B cell (primary cell): Measurements from ENCODE around the gene TPST2. TPM values are rescaled to one million over a fixed set of nuclear protein-coding genes. Genes with fewer than 3 reads are reported as not detected.

Experiments used
- ATAC-seq: fragments of 200-7000 bp; cut with Tn5 transposase; one replicate; pipeline ENCODE4 v1.10.0; 2021; ENCODE audit warnings: low read depth, mild to moderate bottlenecking, moderate number of reproducible peaks, moderate library complexity
- CTCF ChIA-PET: fragments of 350-600 bp; sonication (Branson Sonifier 250); formaldehyde crosslinking; loops from one replicate; lab custom pipeline; 2021; ENCODE audit warnings: antibody characterized with exemption, inconsistent platforms; lab: Charles Lee
- POLR2A ChIA-PET: fragments of 350-600 bp; sonication (Branson Sonifier 250); formaldehyde crosslinking; loops from one replicate; lab custom pipeline; 2021; ENCODE audit warnings: antibody characterized with exemption; lab: Charles Lee
- DNase-seq: peaks from one replicate; pipeline ENCODE4 v3.0.0; 2013
- H2AFZ ChIP-seq: 2 replicates; pipeline ENCODE4 v1.6.1; 2012; ENCODE audit warnings: mild to moderate bottlenecking, low read depth, low read length; ENCODE audit not compliant: insufficient read depth, poor library complexity, severe bottlenecking
- H3K27ac ChIP-seq, 2 donors: 1 replicate in 1 of 2; 2 replicates in 1 of 2; pipeline ENCODE4 v1.5.1; 2012 to 2013; ENCODE audit warnings: low read length in 2 of 2, mild to moderate bottlenecking in 2 of 2, moderate library complexity in 1 of 2
- H3K27me3 ChIP-seq, 4 experiments: fragments of 200-600 bp in 1 of 4; sonication (generic) in 1 of 4; replicated peaks in 1 of 4; 1 replicate in 2 of 4; 2 replicates in 2 of 4; pipeline versions ENCODE4 v1.6.1 to v1.7.0; 2013 to 2016; ENCODE audit warnings: low read length in 3 of 4, mild to moderate bottlenecking in 2 of 4, mixed read lengths in 1 of 4, moderate library complexity in 1 of 4; ENCODE audit not compliant: insufficient read depth in 4 of 4, control insufficient read depth in 3 of 4; ENCODE audit errors: control extremely low read depth in 1 of 4
- H3K36me3 ChIP-seq, 2 experiments: replicated peaks in 1 of 2; 1 replicate in 1 of 2; 2 replicates in 1 of 2; pipeline versions ENCODE4 v1.6.1 to v1.7.1; 2013; ENCODE audit warnings: low read length in 1 of 2; ENCODE audit not compliant: insufficient read depth in 2 of 2, control insufficient read depth in 1 of 2; ENCODE audit errors: control extremely low read depth in 1 of 2, extremely low read depth in 1 of 2
- H3K4me1 ChIP-seq, 2 donors: fragments of 200-600 bp in 1 of 2; sonication (generic) in 1 of 2; 1 replicate in 1 of 2; 2 replicates in 1 of 2; pipeline versions ENCODE4 v1.5.1 to v1.6.1; 2013 to 2017; ENCODE audit warnings: low read length in 2 of 2; ENCODE audit not compliant: control insufficient read depth in 2 of 2, insufficient read depth in 2 of 2
- H3K4me2 ChIP-seq: replicated peaks from 2 replicates; pipeline ENCODE3; 2012; ENCODE audit warnings: mild to moderate bottlenecking, low read depth, low read length; ENCODE audit not compliant: poor library complexity, severe bottlenecking
- H3K4me3 ChIP-seq, 5 experiments: fragments of 200-600 bp in 1 of 5; sonication (generic) in 1 of 5; 1 replicate in 3 of 5; 2 replicates in 2 of 5; pipeline versions ENCODE4 v1.5.1 to v1.7.0; 2011 to 2016; ENCODE audit warnings: low read length in 4 of 5, mild to moderate bottlenecking in 4 of 5, low read depth in 2 of 5, control low read depth in 1 of 5, moderate library complexity in 1 of 5; ENCODE audit not compliant: insufficient read depth in 1 of 5; ENCODE audit errors: control extremely low read depth in 1 of 5, extremely low read depth in 1 of 5
- H3K79me2 ChIP-seq: fragments of 200-600 bp; sonication (generic); one replicate; pipeline ENCODE4 v1.6.0; 2016; ENCODE audit warnings: low read length; ENCODE audit not compliant: control insufficient read depth, insufficient read depth
- H3K9ac ChIP-seq: fragments of 200-600 bp; sonication (generic); 2 replicates; pipeline ENCODE4 v1.6.1; 2017; ENCODE audit warnings: mild to moderate bottlenecking, low read length, moderate library complexity
- H3K9me3 ChIP-seq, 3 donors: one replicate each; pipeline versions ENCODE4 v1.6.1 to v1.7.1; 2013; ENCODE audit warnings: low read length in 2 of 3; ENCODE audit not compliant: control insufficient read depth in 2 of 3, insufficient read depth in 1 of 3; ENCODE audit errors: control extremely low read depth in 1 of 3
- H4K20me1 ChIP-seq: 2 replicates; pipeline ENCODE4 v1.6.0; 2012; ENCODE audit warnings: mild to moderate bottlenecking, low read length; ENCODE audit not compliant: insufficient read depth, control insufficient read depth, poor library complexity, severe bottlenecking
- H3K27ac Mint-ChIP-seq: one replicate; pipeline ENCODE4 v1.8.0; 2021; ENCODE audit warnings: mixed read lengths
- H3K27me3 Mint-ChIP-seq: one replicate; pipeline ENCODE4 v1.8.0; 2021; ENCODE audit warnings: mixed read lengths
- H3K4me1 Mint-ChIP-seq: one replicate; pipeline ENCODE4 v1.8.0; 2021; ENCODE audit warnings: mixed read lengths
- H3K4me3 Mint-ChIP-seq: one replicate; pipeline ENCODE4 v1.8.0; 2021; ENCODE audit warnings: mixed read lengths
- H3K9me3 Mint-ChIP-seq: one replicate; pipeline ENCODE4 v1.8.0; 2022; ENCODE audit warnings: mixed read lengths; ENCODE audit not compliant: insufficient read depth
- EZH2 ChIP-seq: IDR thresholded peaks from 2 replicates; pipeline ENCODE4 v1.6.1; 2012; ENCODE audit warnings: borderline replicate concordance, low read depth, mild to moderate bottlenecking, moderate library complexity, low read length; ENCODE audit not compliant: insufficient read depth, poor library complexity, severe bottlenecking
- WGBS: methylation state at CpG from one replicate; pipeline ENCODE4 v1.1.5; 2013; ENCODE audit warnings: missing lambda C conversion rate; ENCODE audit not compliant: insufficient coverage; 5-methylcytosine and 5-hydroxymethylcytosine counted together
- intact Hi-C: fragments of 100-400 bp; cut with micrococcal nuclease; formaldehyde crosslinking; loops from one replicate; pipeline ENCODE4 v1.10.0; 2022
- polyA plus RNA-seq: library from polyadenylated mRNA; depleted of rRNA; stranded (reverse); fragments of >200 nt; gene quantifications from 2 replicates; pipeline ENCODE4 v1.2.3, GENCODE V29; 2012
- total RNA-seq, 2 donors: library from RNA; stranded (reverse); fragments of 120-200 nt in 1 of 2; gene quantifications; 1 replicate in 1 of 2; 2 replicates in 1 of 2; pipeline versions ENCODE4 v1.2.3 to v1.2.4, GENCODE V29; 2013 to 2022
- TF ChIP-seq, protein P1 (sequence below): fragments of 200-600 bp; IDR thresholded peaks from one replicate; pipeline ENCODE4 v1.8.0; 2022; ENCODE audit warnings: antibody characterized with exemption, mild to moderate bottlenecking

TPST2 gene
- total and polyA plus RNA-seq, 2 donors (not counting 1 experiment from before 2014, with no cell fraction given) = 16.6 to 43.1 TPM

DNA sequence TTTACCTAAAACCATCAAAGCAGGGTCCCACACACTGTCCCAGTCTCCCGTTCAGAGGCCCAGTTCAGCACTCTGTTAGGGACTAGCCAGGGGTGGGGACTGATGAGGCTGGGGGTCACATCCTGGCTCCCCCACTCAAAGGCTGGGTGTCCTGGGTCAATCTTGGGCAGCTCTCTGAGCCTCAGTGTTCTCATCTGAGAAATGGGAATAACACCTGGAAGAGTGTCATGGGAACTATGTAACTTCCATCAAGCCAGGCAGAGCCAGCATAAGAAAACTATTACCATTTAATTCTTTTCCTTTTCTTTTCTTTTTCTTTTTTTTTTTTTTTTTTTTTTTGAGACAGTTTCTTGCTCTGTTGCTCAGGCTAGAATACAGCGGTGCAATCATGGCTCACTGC lies 38.4 kb downstream of the TPST2 start:
- Histone ChIP-seq H3K9me3 (no peaks in the 10 kb centered on the region), H3K79me2 (peaks cover 69% of the 10 kb centered on the region), H3K27ac (no peak overlapping the region), H3K27me3 (no peaks in the 10 kb centered on the region), H3K4me2 (no peak overlapping the region), H3K36me3 (peaks cover 1 to 4% of the 10 kb centered on the region in 2 experiments), H4K20me1 (peaks cover 2% of the 10 kb centered on the region), H3K9ac (no peak overlapping the region), H3K4me3 (no peak overlapping the region), H2AFZ (no peak overlapping the region), H3K4me1 (no peaks in the 10 kb centered on the region)
- Mint-ChIP-seq H3K9me3 (no peaks in the 10 kb centered on the region), H3K4me1 (peaks cover 16% of the 10 kb centered on the region), H3K27me3 (no peaks in the 10 kb centered on the region), H3K27ac (no peak overlapping the region), H3K4me3 (no peak overlapping the region)
- TF ChIP-seq EZH2 = no peak
- TF ChIP-seq, protein P1, sequence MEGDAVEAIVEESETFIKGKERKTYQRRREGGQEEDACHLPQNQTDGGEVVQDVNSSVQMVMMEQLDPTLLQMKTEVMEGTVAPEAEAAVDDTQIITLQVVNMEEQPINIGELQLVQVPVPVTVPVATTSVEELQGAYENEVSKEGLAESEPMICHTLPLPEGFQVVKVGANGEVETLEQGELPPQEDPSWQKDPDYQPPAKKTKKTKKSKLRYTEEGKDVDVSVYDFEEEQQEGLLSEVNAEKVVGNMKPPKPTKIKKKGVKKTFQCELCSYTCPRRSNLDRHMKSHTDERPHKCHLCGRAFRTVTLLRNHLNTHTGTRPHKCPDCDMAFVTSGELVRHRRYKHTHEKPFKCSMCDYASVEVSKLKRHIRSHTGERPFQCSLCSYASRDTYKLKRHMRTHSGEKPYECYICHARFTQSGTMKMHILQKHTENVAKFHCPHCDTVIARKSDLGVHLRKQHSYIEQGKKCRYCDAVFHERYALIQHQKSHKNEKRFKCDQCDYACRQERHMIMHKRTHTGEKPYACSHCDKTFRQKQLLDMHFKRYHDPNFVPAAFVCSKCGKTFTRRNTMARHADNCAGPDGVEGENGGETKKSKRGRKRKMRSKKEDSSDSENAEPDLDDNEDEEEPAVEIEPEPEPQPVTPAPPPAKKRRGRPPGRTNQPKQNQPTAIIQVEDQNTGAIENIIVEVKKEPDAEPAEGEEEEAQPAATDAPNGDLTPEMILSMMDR = no peak
- no peak for ATAC-seq
- intact Hi-C loops = no loop called here
- no CpG with 5 or more reads among the region's 2 CpGs for WGBS
- POLR2A ChIA-PET = no interaction called here
- no peak for DNase-seq
- CTCF ChIA-PET = no interaction called here

DNA sequence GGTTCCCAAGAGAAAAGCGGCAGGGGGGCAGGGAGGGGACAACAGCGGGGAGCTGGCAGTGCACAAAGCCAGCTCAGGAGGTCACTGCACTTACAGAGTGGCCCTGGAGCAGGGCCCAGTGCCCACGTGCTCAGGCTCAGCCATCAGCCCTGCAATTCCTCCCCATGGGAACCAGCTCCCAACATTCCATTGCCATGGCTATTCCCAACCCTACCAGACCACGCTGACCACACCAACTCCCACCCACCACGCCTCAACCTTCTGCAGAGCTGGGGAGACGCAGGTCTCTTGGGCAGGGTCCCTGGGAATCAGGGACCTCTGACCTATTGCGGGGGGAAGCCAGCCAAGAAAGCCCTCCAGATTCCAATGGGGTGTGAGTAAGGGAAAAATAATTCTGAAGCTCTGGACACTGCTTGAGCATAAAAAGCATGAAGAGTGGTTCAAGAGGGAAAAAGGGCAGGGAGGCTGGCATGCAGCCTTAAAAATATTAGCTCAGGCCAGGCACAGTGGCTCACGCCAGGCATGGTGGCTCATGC lies 39.4 kb downstream of the TPST2 start:
- peaks cover 66% of the 10 kb centered on the region for H3K79me2 ChIP-seq
- Mint-ChIP-seq H3K27me3 (no peaks in the 10 kb centered on the region), H3K4me3 (no peak overlapping the region), H3K27ac (no peak overlapping the region), H3K4me1 (peaks cover 21% of the 10 kb centered on the region), H3K9me3 (no peaks in the 10 kb centered on the region)
- no peak overlapping the region for H3K4me2 ChIP-seq
- peaks cover 1 to 4% of the 10 kb centered on the region in 2 experiments for H3K36me3 ChIP-seq
- ATAC-seq (no peak), DNase-seq (no peak)
- TF ChIP-seq, protein P1 = no peak
- TF ChIP-seq EZH2 = no peak
- no peak overlapping the region for H2AFZ ChIP-seq
- H3K27me3 ChIP-seq = no peaks in the 10 kb centered on the region
- ChIA-PET CTCF (no interaction called here), POLR2A (no interaction called here)
- peaks cover 6% of the 10 kb centered on the region for H4K20me1 ChIP-seq
- 96% methylated on average over 8 of the region's 8 CpGs for WGBS
- H3K27ac ChIP-seq = no peak overlapping the region
- H3K4me1 ChIP-seq = peaks cover 0 to 7% of the 10 kb centered on the region in 2 donors
- no peak overlapping the region for H3K4me3 ChIP-seq
- intact Hi-C loops = no loop called here
- no peaks in the 10 kb centered on the region for H3K9me3 ChIP-seq
- no peak overlapping the region for H3K9ac ChIP-seq
